ENCODE measurements around the gene UNC13A. TPM values are rescaled to one million over a fixed set of nuclear protein-coding genes. Genes with fewer than 3 reads are reported as not detected.
A peak's percentile ranks its signal among the peaks of the same experiment; 100 is the strongest.

UNC13A gene
- total RNA-seq, 4 donors from 2014 or later: 0.21 to 0.78 (median 0.41) TPM

GRCh38 chr19:17680230-17680722 is 7.9 kb downstream of the UNC13A start:
- TF ChIP-seq EP300 (IDR thresholded peaks at IDR 0.05) (peak; percentile 51 to 69), POLR2A (IDR thresholded peaks at IDR 0.05) (no peak)
- WGBS, 2 donors: 5% methylated on average over 21 to 24 of the region's 38 CpGs
- DNase-seq (ENCODE audit: low spot score in 2 of 2): peak; percentile 28 to 45
- Histone ChIP-seq H3K4me3 (peak overlapping the region in 2 of 4 donors; percentile 4 to 20), H3K36me3 (no peaks in the 10 kb centered on the region), H3K27me3 (peaks cover 0 to 74% of the 10 kb centered on the region in 2 donors), H3K9me3 (no peaks in the 10 kb centered on the region), H3K4me1 (peaks cover 0 to 12% (median 9%) of the 10 kb centered on the region in 4 donors), H3K27ac (peak overlapping the region in 1 of 4 donors; percentile 55)

- TF ChIP-seq CTCF (IDR thresholded peaks at IDR 0.05) (no peak), EP300 (IDR thresholded peaks at IDR 0.05) (no peak), POLR2A (IDR thresholded peaks at IDR 0.05) (no peak)
- Histone ChIP-seq H3K4me1 (peaks cover 0 to 12% (median 9%) of the 10 kb centered on the region in 4 donors), H3K36me3 (no peaks in the 10 kb centered on the region), H3K9me3 (no peaks in the 10 kb centered on the region), H3K27ac (peak overlapping the region in 2 of 4 donors; percentile 52 to 55), H3K4me3 (peak overlapping the region in 2 of 4 donors; percentile 4 to 20), H3K27me3 (peaks cover 0 to 68% of the 10 kb centered on the region in 2 donors)
- 5 to 6% methylated on average over 14 of the region's 14 CpGs for WGBS, 2 donors
- no peak for DNase-seq (ENCODE audit: low spot score in 2 of 2)
Observed at GRCh38 chr19:17679526-17680229, 8.5 kb downstream of the UNC13A start.

GRCh38 chr19:17678836-17679235 is 9.3 kb downstream of the UNC13A start:
- Histone ChIP-seq H3K4me3 (no peak overlapping the region), H3K4me1 (peaks cover 0 to 12% (median 9%) of the 10 kb centered on the region in 4 donors), H3K27me3 (peaks cover 0 to 60% of the 10 kb centered on the region in 2 donors), H3K9me3 (no peaks in the 10 kb centered on the region), H3K27ac (no peak overlapping the region), H3K36me3 (no peaks in the 10 kb centered on the region)
- WGBS, 2 donors: 74 to 82% methylated on average over 4 of the region's 4 CpGs
- TF ChIP-seq EP300 (IDR thresholded peaks at IDR 0.05) (no peak), POLR2A (IDR thresholded peaks at IDR 0.05) (no peak), CTCF (IDR thresholded peaks at IDR 0.05) (no peak)
- DNase-seq (ENCODE audit: low spot score in 2 of 2): no peak

GRCh38 chr19:17677002-17677401 is 11.2 kb downstream of the UNC13A start:
- H3K27me3 ChIP-seq: peaks cover 0 to 41% of the 10 kb centered on the region in 2 donors
- H3K27ac ChIP-seq: no peak overlapping the region
- no peak overlapping the region for H3K4me3 ChIP-seq
- TF ChIP-seq CTCF (IDR thresholded peaks at IDR 0.05): no peak
- TF ChIP-seq POLR2A (IDR thresholded peaks at IDR 0.05): no peak
- no peak for TF ChIP-seq EP300 (IDR thresholded peaks at IDR 0.05)
- H3K9me3 ChIP-seq: no peaks in the 10 kb centered on the region
- no peak for DNase-seq (ENCODE audit: low spot score in 2 of 2)
- no peaks in the 10 kb centered on the region for H3K36me3 ChIP-seq
- peaks cover 0 to 12% (median 9%) of the 10 kb centered on the region in 4 donors for H3K4me1 ChIP-seq
- 73 to 82% methylated on average over 2 of the region's 2 CpGs for WGBS, 2 donors

GRCh38 chr19:17676295-17676694 is 11.9 kb downstream of the UNC13A start:
- no peak for DNase-seq (ENCODE audit: low spot score in 2 of 2)
- no peaks in the 10 kb centered on the region for H3K36me3 ChIP-seq
- H3K9me3 ChIP-seq: peaks cover 0 to 4% (median 0%) of the 10 kb centered on the region in 4 donors
- no peak overlapping the region for H3K4me3 ChIP-seq
- 45 to 64% methylated on average over 2 of the region's 2 CpGs for WGBS, 2 donors
- H3K27ac ChIP-seq: no peak overlapping the region
- peaks cover 0 to 12% (median 9%) of the 10 kb centered on the region in 4 donors for H3K4me1 ChIP-seq
- H3K27me3 ChIP-seq: peaks cover 0 to 34% of the 10 kb centered on the region in 2 donors
- no peak for TF ChIP-seq CTCF (IDR thresholded peaks at IDR 0.05)
- TF ChIP-seq EP300 (IDR thresholded peaks at IDR 0.05): no peak
- TF ChIP-seq POLR2A (IDR thresholded peaks at IDR 0.05): no peak

Data from tibial nerve (tissue), 4 donors.